ENCODE data around the gene KRT16.
"Not testable (repeated sequence)": the region's sequence is repeated elsewhere in the genome, so short reads cannot be mapped to it uniquely, and the experiment has no call there.

KRT16 gene

GRCh38 chr17:41583137-41584127 lies 29.1 kb downstream of the KRT16 start:
- no peak for DNase-seq (ENCODE audit: low spot score)

- not testable (repeated sequence) for DNase-seq (ENCODE audit: low spot score)
Observed at GRCh38 chr17:41582061-41582968, 30.3 kb downstream of the KRT16 start.

- no peak for DNase-seq (ENCODE audit: low spot score)
Observed at GRCh38 chr17:41581366-41582060, 31.1 kb downstream of the KRT16 start.

GRCh38 chr17:41580687-41581365 lies 31.7 kb downstream of the KRT16 start:
- DNase-seq (ENCODE audit: low spot score): no peak

- DNase-seq (ENCODE audit: low spot score): no peak
Observed at GRCh38 chr17:41580244-41580575, 32.4 kb downstream of the KRT16 start.

GRCh38 chr17:41579484-41580243 lies 32.9 kb downstream of the KRT16 start:
- DNase-seq (ENCODE audit: low spot score): peak; percentile 95

- no peak for DNase-seq (ENCODE audit: low spot score)
Observed at GRCh38 chr17:41578971-41579370, 33.6 kb downstream of the KRT16 start.

- no peak for DNase-seq (ENCODE audit: low spot score)
Observed at GRCh38 chr17:41578538-41578937, 34.0 kb downstream of the KRT16 start.

- not testable (repeated sequence) for DNase-seq (ENCODE audit: low spot score)
Observed at GRCh38 chr17:41576740-41577139, 35.8 kb downstream of the KRT16 start.

GRCh38 chr17:41575336-41575735 lies 37.2 kb downstream of the KRT16 start:
- no peak for DNase-seq (ENCODE audit: low spot score)

GRCh38 chr17:41571561-41572434 lies 40.8 kb downstream of the KRT16 start, which contains the start of gene KRT9:
Gene KRT9, minus strand, starts transcription at chr17:41572059. Its CDS starts 67 bp downstream, at chr17:41571992.
- DNase-seq (ENCODE audit: low spot score): no peak

GRCh38 chr17:41567317-41567716 lies 45.2 kb downstream of the KRT16 start:
- no peak for DNase-seq (ENCODE audit: low spot score)

- no peak for DNase-seq (ENCODE audit: low spot score)
Observed at GRCh38 chr17:41565338-41565737, 47.2 kb downstream of the KRT16 start.

- DNase-seq (ENCODE audit: low spot score): no peak
Observed at GRCh38 chr17:41563607-41564170, 48.9 kb downstream of the KRT16 start.

- no peak for DNase-seq (ENCODE audit: low spot score)
Observed at GRCh38 chr17:41561554-41561953, 51.0 kb downstream of the KRT16 start.
